Stimulated activated CD8-positive, alpha-beta memory T cell treated with anti-CD3 and anti-CD28 coated beads, Interleukin-4, amount 100 ng/mL, for 48 hours (primary cell): ENCODE measurements around the gene AGXT.
A peak's percentile ranks its signal among the peaks of the same experiment; 100 is the strongest.

Experiments
- DNase-seq: peaks from one replicate; pipeline ENCODE4 v3.0.0-alpha.2; 2020

AGXT gene

DNA sequence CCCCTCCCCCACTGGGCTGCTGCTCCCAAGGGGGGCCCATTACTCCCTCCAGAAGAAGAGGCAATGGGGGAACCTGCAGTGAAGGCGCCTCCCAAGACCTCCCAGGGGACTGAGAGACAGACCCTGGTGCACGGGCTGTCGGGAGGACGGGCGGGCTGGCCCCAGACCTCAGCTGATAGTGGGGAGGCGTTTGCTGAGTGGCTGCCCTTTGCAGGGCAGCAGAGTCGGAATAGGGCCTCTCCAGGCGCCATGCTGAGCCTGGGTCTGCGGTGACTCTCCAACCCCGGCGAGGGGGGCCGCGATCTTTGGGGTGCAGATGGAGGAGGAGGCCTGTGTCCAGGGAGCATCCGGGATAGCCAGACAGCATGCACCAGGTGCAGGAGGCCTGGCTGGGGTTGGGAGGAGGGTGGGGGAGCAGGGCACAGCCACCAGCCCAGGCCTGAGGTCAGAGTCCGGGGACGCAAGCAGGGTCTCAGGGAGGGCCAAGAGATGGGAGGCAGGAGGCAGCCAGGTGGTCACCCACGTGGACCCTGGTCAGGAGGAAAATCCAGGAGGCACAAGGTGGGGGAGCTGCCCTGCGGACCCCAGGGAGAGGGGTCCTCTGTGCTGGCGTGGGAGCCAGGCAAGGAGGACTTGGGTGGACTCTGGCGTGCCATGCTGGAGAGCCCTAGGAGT is 48.5 kb downstream of the AGXT start:
- DNase-seq: no peak

DNA sequence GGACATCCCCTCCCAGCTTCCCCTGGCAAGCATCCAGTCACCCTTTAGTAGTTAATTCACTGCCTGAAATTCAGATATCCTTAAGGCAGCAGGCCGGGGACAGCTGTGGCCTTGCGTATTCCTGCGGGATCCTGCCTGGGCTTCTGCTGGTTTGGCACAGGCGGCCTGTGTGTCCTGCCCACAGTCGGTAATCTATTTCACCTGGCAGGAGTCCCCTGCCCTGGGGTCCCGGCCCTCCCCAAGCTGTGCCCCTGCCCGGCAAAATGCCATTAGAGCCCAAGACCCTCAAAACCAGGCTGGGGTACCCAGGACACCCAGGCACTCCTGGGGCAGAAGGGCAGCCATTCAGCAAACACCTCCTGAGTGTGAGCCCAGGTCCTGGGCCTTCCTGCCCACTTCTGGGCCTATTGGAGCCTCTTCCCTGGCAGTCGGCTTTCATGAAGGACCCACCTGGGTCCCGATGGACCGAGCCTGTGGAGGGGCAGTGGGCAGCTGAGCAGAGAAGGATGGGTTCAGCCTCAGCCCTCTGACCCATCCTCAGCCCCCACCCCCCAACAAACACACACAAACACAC is 49.1 kb downstream of the AGXT start:
- no peak for DNase-seq

DNA sequence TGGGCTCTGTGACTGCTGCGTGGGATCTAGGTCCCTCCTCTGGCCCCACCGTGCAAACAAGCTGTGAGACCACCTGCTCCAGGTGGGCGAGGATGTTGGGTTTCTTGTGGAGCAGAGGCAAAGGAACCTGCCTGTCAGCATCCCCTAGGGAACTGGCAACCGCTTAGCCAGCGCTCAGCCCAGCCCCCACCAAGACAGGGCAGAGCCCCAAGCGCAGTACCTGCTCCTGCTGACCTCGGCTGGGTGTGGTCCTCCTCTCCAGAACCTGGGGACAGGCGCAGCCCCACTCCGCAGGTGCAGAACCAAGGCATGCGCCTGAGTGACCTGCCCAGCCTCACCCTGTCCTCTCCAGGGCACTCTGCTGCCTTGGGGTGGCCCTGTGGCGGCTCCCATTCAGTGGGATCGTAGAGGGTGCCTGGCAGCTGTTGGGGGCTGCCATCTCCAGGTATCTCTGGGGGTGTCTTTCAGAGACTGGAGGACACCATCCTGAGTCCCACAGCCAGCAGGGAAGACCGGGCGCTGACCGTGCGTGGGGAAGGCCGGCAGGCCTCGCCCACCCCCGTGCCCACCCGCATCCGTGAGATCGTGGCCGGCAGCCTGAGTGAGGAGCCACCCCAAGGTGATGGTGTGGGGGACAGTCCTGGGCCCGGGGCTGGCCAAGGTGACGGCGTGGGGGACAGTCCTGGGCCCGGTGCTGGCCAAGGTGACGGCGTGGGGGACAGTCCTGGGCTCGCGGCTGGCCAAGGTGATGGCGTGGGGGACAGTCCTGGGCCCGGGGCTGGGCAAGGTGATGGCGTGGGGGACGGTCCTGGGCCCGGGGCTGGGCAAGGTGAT is 49.9 kb downstream of the AGXT start:
- no peak for DNase-seq

DNA sequence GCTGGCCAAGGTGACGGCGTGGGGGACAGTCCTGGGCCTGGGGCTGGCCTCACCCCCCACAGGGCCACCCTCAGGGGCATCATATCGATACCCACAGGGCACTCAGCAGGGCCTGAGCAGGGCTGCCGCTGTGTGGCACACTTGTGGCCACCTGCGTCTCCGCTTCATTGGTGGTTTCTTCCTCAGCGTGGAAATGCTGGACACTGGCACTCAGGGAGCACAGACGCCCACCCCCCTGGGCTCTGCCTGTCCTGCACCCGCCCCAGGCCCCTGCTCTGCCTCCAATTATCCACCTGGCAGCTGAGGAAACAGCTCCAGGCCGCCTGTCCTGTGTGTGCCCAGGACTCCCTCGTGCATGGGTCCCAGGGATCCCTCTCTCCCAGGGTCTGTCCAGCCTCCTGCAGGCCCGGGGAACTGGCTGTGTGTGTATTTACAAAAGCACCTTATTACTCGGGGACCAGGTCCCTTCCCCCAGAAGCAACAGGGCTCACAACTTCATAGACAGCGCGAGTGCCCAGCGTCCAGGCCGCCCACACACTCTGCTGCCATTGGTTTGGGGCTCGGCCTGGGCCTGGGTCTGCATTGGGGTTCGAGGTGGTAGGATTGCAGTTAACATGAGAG is 50.6 kb downstream of the AGXT start:
- no peak for DNase-seq

DNA sequence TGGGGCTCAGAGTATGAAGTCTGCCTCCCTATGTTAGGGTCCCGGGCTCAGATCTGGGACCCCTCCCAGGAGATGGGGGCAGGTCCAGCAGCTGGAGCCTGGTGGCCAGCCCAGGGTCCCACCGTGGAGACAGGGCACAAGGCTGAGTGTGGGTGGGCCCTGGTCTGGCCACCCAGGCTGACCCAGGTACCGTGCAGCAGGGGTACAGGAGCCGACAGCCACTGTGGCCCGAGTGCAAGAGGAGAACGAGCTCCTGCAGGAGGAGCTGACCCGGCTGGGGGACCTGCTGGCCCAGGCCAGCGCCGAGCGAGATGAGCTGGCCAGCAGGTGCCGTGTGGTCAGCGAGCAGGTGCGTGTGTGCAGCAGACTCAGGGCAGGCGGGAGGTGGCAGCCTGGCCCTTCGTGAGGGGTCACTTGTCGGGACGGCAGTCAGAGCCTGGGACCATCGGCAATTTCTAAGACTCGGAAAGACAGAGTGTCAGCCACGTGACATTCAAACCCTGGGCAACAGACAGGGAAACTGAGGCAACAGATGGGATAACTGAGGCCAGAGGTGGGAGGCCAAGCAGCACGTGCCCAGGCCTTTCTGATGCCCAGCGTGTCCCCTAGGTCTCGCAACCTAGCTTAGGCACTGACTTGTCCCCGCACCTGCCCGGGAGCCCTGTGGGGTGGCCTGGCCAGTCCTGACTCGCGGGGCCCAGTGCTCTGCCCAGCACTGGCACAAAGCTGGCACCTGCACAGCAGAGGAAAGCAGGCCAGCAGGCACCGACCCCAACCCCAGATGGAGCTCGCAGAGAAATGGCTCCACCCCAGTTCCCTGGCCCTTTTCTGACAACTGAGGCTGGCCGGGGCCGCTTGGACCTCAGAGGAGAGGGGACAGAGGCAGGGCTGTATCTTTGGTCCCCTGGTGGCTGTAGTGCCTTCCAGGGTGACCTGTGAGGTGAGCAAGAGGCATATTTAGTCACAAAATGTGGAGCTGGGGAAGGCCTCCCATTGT is 51.5 kb downstream of the AGXT start:
- DNase-seq: peak; percentile 17

DNA sequence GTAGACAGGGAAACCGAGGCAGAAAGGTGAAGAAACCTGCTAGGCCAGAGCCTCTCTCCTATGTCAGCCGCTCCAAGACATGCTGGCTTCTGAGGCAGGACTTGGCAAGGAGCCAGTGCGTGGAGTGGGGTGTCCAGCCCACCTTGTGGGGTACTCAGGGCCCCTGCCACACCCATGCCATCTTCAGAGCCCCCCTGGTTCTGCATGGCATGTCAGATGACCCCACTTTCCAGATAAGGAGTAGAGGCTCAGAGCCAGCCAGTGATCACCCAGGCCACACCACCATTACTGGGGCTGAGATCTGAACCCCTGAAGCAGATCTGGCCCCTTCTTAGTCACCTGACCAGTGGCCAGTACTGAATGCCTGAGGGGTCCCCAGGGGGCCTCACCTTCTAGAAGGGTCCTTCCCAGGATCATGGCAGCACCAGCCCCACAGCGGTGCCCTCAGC is 52.2 kb downstream of the AGXT start:
- peak; percentile 19 for DNase-seq

DNA sequence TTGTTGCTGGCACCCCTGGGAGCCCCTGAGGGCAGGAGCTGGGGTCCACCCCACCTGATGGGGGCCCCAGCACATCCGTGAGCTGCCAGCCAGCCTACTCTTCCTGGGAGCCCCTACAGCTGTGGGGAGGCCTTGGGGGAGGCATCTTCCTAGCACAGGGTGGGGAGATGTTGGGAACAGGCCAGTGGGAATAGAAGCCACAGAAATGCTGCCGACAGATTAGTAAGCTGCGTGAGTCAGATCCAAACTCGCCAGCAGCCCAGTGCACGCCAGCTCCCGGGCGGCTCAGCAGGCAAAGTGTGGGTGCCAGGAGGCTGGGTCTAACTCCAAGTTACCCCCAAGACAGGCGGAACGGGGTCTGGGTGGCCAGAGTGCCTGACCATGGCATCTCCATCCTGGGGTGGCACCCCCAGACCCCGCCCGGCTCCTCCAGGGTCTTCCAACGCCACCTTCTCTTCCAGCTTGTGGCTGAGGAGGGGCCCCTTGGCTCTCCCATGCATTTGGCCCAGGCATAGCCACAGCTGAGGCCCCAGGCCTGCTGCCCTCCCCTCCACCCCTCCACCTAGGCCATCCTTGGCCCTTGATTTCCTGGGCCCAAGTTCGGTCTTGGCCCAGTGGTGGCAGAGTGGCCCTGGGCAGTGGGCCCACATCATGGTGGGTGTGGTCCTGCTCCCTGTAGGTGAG is 52.8 kb downstream of the AGXT start:
- peak; percentile 23 for DNase-seq

DNA sequence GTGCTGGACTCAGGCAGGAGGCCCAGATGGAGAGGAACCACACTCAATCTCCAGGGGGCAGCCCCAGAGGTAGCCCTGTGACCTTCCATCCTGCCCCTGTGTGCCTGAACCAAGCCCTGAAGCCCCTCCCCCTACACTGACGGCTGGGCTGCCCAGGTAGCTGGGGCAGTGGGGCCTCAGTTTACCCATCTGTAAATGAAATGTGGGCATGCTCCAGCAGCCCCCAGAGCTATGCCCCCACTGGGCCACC is 53.3 kb downstream of the AGXT start:
- DNase-seq: peak; percentile 3

DNA sequence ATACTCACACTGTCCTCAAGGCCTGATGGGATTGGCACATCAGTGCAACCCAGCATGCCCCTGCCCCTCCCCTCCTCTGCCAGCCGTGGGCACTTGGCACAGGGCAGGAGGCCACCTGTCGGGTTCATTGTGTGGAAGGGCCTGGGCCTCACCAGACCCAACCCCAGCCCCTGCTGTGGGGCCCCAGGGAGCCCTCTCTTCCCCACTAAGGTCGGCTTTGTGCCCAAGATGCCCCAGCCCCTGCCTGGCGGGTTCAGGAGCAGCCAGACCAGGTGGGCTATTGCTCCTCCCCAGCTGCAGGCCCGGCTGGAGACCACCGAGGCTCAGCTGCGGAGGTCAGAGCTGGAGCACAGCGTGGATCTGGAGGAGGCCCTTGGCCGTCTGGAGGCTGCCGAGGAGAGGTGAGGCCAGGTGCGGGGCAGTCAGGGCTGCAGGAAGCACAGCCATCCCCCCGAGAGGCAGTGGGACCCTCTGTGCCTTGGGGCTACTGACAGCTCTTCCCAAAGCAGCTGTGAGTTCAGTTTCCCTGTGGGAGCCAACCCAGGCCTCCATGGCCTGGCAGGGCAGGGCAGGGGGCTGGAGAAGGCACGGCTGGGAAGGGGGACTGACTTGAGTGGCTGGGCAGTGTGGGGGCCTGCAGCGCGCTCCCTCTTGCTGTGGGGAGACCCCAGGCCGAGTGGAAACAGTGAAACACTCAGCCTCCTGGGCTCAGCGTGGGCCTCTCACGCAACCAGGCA is 53.8 kb downstream of the AGXT start:
- DNase-seq: peak; percentile 17

DNA sequence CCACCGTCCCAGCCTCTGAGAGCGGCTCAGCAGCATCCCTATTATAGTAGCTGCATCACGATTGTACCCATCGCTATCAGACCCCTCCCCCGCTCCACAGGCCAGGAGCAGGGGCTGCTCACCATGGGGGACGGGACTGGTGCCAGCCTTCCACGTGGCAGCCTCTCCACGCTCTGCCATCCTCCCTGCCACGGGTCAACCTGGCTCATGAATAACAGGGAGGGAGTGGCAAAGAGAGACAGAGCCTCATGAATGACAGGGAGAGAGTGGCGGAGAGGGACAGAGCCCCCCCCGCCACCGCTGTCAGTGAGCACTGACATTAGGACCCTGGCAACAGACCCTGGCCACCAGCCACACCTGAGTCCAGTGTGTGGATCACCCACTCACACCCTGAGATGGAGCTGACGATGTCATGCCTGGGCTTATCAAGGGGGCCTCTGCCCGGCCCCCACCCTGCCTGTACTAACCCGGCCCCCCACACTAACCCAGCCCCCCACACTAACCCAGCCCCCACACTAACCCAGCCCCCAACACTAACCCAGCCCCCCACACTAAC is 54.4 kb downstream of the AGXT start:
- peak; percentile 20 for DNase-seq

DNA sequence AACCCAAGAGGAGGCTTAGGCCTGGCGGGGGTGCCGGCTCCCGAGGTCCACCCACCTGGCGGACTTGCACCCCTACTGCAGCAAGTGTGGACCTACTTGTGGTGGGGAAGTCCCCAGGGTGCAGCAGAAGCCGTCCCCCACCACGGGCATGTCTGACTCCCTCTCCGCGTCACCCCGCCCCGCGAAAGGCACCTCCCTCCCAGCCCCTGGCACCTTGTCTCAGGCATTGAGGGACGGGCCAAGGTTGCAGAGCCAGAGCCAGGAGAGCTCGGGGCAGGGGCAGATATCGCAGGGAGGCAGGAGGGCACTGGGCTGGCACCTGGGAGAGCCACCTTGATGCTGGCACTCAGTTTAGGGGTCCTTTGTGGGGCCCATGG is 56.6 kb downstream of the AGXT start:
- peak; percentile 29 for DNase-seq

DNA sequence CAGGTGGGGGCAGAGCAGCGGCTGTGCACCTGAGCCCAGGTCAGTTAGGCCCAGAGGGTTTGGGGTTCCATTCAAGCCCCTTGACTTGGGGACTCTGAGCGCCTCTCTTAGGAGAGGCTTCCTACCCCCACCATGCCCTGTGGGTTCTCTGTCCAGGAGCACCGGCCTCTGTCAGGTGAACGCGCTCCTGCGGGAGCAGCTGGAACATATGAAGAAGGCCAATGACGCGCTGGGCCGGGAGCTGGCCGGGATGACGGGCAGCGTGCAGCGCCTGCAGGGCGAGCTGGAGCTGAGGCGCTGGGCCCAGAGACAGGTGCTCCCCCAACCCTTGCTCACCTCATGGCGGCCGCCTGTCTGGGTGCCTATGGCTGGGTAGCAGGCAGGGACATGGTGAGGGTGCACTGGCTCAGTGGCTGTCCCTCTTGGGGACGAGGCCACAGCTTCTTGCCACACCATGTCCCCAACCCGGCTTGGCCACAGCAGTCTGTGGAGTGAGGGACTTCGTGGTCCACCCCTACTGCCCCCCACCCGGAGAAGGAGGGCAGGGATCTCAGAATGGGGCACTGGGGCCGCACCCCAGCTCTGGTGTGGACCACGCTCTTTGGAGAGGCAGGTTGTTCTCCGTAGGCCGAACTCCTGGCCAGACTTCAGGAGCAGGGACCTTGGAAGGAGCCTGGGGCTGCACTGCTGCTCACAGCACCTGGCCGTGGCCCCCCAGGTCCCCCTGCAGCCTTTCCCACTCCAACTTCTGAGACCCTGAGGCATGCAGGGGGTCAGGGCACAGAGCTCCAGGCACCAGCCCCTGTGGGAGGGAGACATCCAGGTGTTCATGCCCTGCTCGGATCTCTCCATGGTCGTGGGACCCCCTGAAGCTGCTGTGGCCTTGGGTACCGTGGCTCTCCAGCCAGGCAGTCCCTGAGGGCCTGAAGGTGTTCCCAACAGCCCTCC is 57.2 kb downstream of the AGXT start:
- DNase-seq: peak; percentile 13

DNA sequence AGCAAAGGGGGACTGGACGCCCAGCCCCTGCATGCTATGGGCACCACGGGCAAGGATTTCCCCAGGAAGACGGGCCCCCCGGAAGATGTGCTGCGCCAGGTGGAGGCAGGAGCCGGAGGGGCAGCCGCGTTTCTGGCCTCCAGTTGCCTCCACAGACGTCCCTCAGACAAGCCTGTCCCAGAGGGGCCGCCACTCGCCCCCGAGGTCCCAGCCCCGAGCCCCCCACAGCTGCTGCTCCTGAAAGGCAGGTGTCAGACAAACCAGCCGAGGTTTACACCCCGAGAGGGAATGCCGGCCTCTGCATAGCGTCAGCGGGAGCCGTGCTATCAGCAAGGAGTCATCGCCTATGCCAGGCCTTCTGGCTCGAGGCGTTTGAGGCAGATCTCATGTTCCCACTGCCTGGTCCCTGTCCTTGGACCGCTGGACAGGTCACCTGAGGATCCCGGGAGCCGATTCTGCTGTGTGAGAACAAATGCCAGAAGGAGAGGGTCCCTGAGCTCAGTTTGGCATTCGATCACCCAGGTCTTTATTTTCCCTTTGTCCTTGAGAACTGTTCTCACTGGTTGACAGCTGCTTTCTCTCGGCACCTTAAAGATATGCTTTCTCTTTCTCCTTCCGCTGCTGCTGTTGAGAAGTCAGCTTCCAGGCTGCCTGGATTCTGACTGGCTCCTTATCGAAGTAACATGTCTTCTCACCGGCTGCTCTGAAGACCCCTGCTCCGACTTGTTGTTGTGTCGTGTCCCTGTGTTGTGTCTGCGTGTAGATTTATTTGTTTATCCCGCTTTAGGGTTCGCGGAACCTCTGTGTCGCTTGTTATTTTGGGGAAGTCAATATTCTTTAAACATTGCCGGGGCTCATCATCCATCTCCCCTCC is 58.1 kb downstream of the AGXT start:
- peak; percentile 17 for DNase-seq

DNA sequence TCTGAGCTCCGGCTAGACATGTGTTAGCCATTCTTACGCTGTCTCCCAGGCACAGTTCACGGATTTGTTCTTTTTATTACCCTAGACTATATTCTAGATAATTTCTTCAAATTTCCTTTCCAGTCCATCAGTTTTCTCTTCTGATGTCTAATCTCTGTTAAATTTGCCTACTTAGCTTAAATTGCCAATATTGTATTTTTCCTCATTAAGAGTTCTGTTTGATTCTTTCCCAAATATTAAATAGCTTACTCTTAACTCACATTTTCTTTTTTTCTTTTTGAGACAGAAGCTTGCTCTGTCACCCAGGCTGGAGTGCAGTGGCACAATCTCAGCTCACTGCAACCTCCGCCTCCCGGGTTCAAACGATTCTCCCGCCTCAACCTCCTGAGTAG is 58.8 kb downstream of the AGXT start:
- DNase-seq: no peak

DNA sequence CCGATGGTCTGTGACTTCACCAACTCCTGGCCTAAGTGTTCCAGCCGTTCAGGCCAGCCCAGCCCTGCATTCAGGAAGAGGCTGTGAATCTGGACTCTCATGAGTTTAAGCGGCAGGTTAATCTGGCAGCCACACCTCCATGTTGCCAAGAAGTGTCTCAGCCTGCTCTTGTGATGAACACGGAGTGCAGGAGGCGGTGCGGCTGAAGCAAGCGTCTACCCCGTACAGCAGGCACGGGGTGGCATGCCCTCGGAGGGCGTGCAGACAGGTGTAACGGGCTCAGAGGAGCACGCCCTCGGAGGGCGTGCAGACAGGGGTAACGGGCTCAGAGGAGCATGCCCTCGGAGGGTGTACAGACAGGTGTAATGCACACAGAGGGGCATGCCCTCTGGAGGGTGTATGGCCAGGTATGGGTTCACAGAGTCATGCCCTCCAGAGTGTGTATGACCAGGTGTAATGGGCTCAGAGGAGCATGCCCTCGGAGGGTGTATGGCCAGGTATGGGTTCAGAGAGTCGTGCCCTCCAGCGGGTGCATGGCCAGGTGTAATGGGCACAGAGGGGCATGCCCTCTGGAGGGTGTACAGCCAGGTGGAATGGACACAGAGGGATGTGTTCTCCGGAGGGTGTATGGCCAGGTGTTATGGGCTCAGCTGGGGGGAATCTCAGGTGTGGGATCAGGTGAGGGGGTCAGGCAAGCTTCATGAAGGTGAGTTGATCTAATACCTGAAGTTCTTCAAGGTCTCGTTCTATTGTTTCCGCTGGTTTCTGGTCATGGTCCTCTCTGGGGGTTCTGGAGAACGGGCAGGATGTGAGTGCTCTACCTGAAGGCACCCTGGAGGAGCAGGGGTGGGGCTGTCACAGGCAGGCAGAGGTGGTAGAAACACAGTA is 60.1 kb downstream of the AGXT start:
- peak; percentile 14 for DNase-seq

DNA sequence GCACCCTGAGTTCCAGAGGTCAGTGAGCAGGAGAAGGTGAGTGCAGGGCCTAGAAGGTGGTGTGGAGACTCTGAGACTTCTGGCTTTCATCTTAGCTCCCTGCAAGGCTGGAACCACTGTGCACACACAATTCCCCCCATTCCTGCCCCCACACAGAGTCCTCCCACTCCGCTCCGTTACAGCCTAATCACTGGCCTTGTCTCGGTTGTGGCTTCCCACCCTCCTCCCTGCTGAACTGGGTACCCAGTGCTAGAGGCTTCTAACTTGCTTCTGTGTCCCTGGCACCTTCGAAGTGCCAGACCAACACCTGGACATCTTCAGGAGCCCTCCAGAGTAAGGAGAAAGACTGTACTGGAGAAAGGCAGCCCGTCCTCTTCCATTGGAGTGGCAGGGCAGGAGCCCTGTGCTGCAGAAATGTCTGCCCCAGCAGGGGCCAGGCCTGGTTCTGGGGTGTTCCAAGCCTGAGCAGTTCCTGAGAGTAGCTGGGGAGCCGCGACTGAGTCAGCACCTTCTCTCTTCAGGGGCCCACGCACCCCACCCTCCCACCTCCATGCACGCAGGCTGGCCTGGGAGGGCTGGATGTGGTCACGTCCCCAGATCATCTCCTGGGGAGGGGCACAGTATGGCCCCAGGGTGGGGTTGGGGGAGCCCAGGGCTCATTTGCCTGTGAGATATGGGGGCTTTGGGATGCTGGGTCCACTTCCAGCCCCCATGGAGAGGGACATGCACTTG is 60.9 kb downstream of the AGXT start:
- peak; percentile 19 for DNase-seq
